HCT116 (cell line): Measurements from ENCODE around the gene LDLRAD4. TPM values are rescaled to one million over a fixed set of nuclear protein-coding genes. Genes with fewer than 3 reads are reported as not detected.

Experiments
- ATAC-seq: fragments of 200-7000 bp; cut with Tn5 transposase; 2 replicates; pipeline ENCODE4 v1.9.1; 2020; ENCODE audit warnings: mild to moderate bottlenecking, moderate library complexity
- BruUV-seq: library from RNA; stranded (reverse); fragments of 400-500 nt; replicated peaks from 2 replicates; lab custom pipeline; 2021; lab: Mats Ljungman, UMichigan
- CTCF ChIA-PET: fragments of 300-600 bp; sonication (Branson Sonifier 250); formaldehyde crosslinking; loops from one replicate; lab custom pipeline; 2021; ENCODE audit warnings: antibody characterized with exemption; lab: Charles Lee
- POLR2A ChIA-PET: fragments of 300-600, 350-600 bp; sonication (Branson Sonifier 250); formaldehyde crosslinking; loops from one replicate; lab custom pipeline; 2021; ENCODE audit warnings: antibody characterized with exemption; lab: Charles Lee
- RAD21 ChIA-PET, 2 experiments: fragments of 300-600 bp; sonication (Branson Sonifier 250); formaldehyde crosslinking; loops; one replicate each; lab custom pipeline; 2023; ENCODE audit warnings: low total read pairs in 2 of 2; ENCODE audit not compliant: uncharacterized antibody in 2 of 2, unreplicated experiment in 2 of 2, low non-redundant PET in 1 of 2; lab: Charles Lee
- DNase-seq: peaks from one replicate; pipeline ENCODE4 v3.0.0-alpha.2; 2010; ENCODE audit warnings: low read depth, low spot score
- H2AFZ ChIP-seq: fragments of 200-600 bp; shearing (Covaris generic), sonication (generic); 2 replicates; pipeline ENCODE4 v1.6.1; 2017; ENCODE audit warnings: low read depth, mixed run types, mixed read lengths, antibody characterized with exemption, low read length; ENCODE audit not compliant: poor library complexity, severe bottlenecking
- H3K27ac ChIP-seq: 2 replicates; pipeline ENCODE4 v1.5.1; 2012; ENCODE audit warnings: low read depth, low read length
- H3K27me3 ChIP-seq: fragments of 200-600 bp; sonication (generic); 2 replicates; pipeline ENCODE4 v1.6.1; 2016; ENCODE audit warnings: mixed run types, low read length, mixed read lengths; ENCODE audit not compliant: insufficient read depth
- H3K36me3 ChIP-seq, 2 experiments: fragments of 200-500 bp in 1 of 2; fragments of 200-600 bp in 1 of 2; sonication (Bioruptor generic) in 1 of 2; sonication (generic) in 1 of 2; 2 replicates each; pipeline versions ENCODE4 v1.5.1 to v1.6.1; 2014 to 2016; ENCODE audit warnings: low read length in 2 of 2, inconsistent platforms in 1 of 2, mixed read lengths in 1 of 2, mixed run types in 1 of 2; ENCODE audit not compliant: insufficient read depth in 2 of 2, control insufficient read depth in 1 of 2
- H3K4me1 ChIP-seq, 2 experiments: fragments of 200-600 bp in 1 of 2; sonication (generic) in 1 of 2; 2 replicates each; pipeline versions ENCODE4 v1.5.1 to v1.6.1; 2012 to 2017; ENCODE audit warnings: low read length in 2 of 2, inconsistent platforms in 1 of 2, mild to moderate bottlenecking in 1 of 2, mixed read lengths in 1 of 2, mixed run types in 1 of 2, moderate library complexity in 1 of 2; ENCODE audit not compliant: insufficient read depth in 2 of 2, control insufficient read depth in 1 of 2
- H3K4me2 ChIP-seq: fragments of 200-600 bp; sonication (generic); 2 replicates; pipeline ENCODE4 v1.6.1; 2017; ENCODE audit warnings: mixed run types, low read length, mixed read lengths
- H3K4me3 ChIP-seq, 2 experiments: fragments of 200-600 bp in 1 of 2; sonication (generic) in 1 of 2; replicated peaks in 1 of 2; 2 replicates each; pipeline ENCODE4 v1.5.1; 2011 to 2016; ENCODE audit warnings: low read length in 2 of 2, control low read depth in 1 of 2, low read depth in 1 of 2, mild to moderate bottlenecking in 1 of 2, mixed read lengths in 1 of 2, mixed run types in 1 of 2
- H3K79me2 ChIP-seq: fragments of 200-600 bp; sonication (generic); 2 replicates; pipeline ENCODE4 v1.6.1; 2017; ENCODE audit warnings: mild to moderate bottlenecking, mixed run types, low read length, moderate library complexity, mixed read lengths; ENCODE audit not compliant: insufficient read depth
- H3K9ac ChIP-seq: fragments of 200-600 bp; sonication (generic); 2 replicates; pipeline ENCODE4 v1.6.1; 2016; ENCODE audit warnings: low read length, mixed read lengths
- H3K9me2 ChIP-seq: fragments of 200-600 bp; sonication (generic), shearing (Covaris generic); 2 replicates; pipeline ENCODE4 v1.6.1; 2017; ENCODE audit warnings: mixed run types, mild to moderate bottlenecking, moderate library complexity; ENCODE audit not compliant: insufficient read depth
- H3K9me3 ChIP-seq, 2 experiments: fragments of 200-500 bp in 1 of 2; fragments of 200-600 bp in 1 of 2; sonication (Bioruptor generic) in 1 of 2; sonication (generic) in 1 of 2; 2 replicates each; pipeline ENCODE4 v1.6.1; 2014 to 2017; ENCODE audit warnings: low read length in 2 of 2, mixed read lengths in 2 of 2, inconsistent platforms in 1 of 2, low read depth in 1 of 2, mild to moderate bottlenecking in 1 of 2, mixed run types in 1 of 2, moderate library complexity in 1 of 2; ENCODE audit not compliant: control insufficient read depth in 1 of 2, insufficient read depth in 1 of 2
- H4K20me1 ChIP-seq: fragments of 200-600 bp; sonication (generic), shearing (Covaris generic); 2 replicates; pipeline ENCODE4 v1.6.1; 2017; ENCODE audit warnings: mixed run types, mild to moderate bottlenecking, moderate library complexity; ENCODE audit not compliant: insufficient read depth
- CBX3 ChIP-seq: IDR thresholded peaks from 2 replicates; pipeline ENCODE4 v1.6.1; 2012; ENCODE audit warnings: low read depth
- EZH2 ChIP-seq: fragments of 200-600 bp; sonication (generic); IDR thresholded peaks from 2 replicates; pipeline ENCODE4 v1.6.1; 2017; ENCODE audit warnings: antibody characterized with exemption, mixed run types
- EZH2phosphoT487 ChIP-seq: fragments of 200-600 bp; IDR thresholded peaks from 2 replicates; pipeline ENCODE4 v1.6.1; 2018; ENCODE audit warnings: antibody characterized with exemption, borderline replicate concordance
- FOSL1 ChIP-seq: IDR thresholded peaks from 2 replicates; pipeline ENCODE4 v1.6.1; 2012; ENCODE audit warnings: low read depth
- POLR2A ChIP-seq: IDR thresholded peaks from 2 replicates; pipeline ENCODE4 v1.7.0; 2011; ENCODE audit warnings: borderline replicate concordance; ENCODE audit not compliant: insufficient read depth, insufficient read length; ENCODE audit errors: extremely low read depth
- RAD21 ChIP-seq: IDR thresholded peaks from 2 replicates; pipeline ENCODE4 v1.6.1; 2012; ENCODE audit warnings: low read depth, mild to moderate bottlenecking
- REST ChIP-seq: IDR thresholded peaks from 2 replicates; pipeline ENCODE4 v1.6.1; 2012; ENCODE audit warnings: low read depth
- intact Hi-C: fragments of 100-400 bp; cut with micrococcal nuclease; formaldehyde crosslinking; loops from 2 replicates; pipeline ENCODE4 v1.10.0; 2022
- total RNA-seq: library from RNA; stranded (reverse); gene quantifications from one replicate; pipeline ENCODE4 v1.2.1, GENCODE V29; 2021; ENCODE audit not compliant: unreplicated experiment
- TF ChIP-seq, protein P1 (sequence below): IDR thresholded peaks from 2 replicates; pipeline ENCODE4 v1.6.1; 2011; ENCODE audit warnings: mild to moderate bottlenecking, low read length, moderate library complexity; ENCODE audit not compliant: insufficient replicate concordance; ENCODE audit errors: extremely low read depth

The LDLRAD4 gene
- total RNA-seq, 1 experiment from 2014 or later, result 1.2 TPM

- H3K4me1 ChIP-seq, result no peaks in the 10 kb centered on the region
- no peak for TF ChIP-seq CBX3
- no peak for TF ChIP-seq EZH2phosphoT487
- TF ChIP-seq, protein P1, sequence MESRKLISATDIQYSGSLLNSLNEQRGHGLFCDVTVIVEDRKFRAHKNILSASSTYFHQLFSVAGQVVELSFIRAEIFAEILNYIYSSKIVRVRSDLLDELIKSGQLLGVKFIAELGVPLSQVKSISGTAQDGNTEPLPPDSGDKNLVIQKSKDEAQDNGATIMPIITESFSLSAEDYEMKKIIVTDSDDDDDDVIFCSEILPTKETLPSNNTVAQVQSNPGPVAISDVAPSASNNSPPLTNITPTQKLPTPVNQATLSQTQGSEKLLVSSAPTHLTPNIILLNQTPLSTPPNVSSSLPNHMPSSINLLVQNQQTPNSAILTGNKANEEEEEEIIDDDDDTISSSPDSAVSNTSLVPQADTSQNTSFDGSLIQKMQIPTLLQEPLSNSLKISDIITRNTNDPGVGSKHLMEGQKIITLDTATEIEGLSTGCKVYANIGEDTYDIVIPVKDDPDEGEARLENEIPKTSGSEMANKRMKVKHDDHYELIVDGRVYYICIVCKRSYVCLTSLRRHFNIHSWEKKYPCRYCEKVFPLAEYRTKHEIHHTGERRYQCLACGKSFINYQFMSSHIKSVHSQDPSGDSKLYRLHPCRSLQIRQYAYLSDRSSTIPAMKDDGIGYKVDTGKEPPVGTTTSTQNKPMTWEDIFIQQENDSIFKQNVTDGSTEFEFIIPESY, result no peak
- TF ChIP-seq REST, result no peak
- no peak for TF ChIP-seq EZH2
- TF ChIP-seq RAD21, result no peak
- TF ChIP-seq FOSL1, result no peak
- no peak for TF ChIP-seq POLR2A
- peaks cover 11% of the 10 kb centered on the region for H3K27me3 ChIP-seq
- ATAC-seq (no peak), DNase-seq (no peak)
- no TSS peak for BruUV-seq
- H3K79me2 ChIP-seq, result no peaks in the 10 kb centered on the region
- ChIA-PET POLR2A (no interaction called here), CTCF (no interaction called here), RAD21 (no interaction called here)
- H3K27ac ChIP-seq, result no peak overlapping the region
- H3K9me2 ChIP-seq, result no peaks in the 10 kb centered on the region
- no peak overlapping the region for H3K4me2 ChIP-seq
- intact Hi-C loops, result no loop called here
- no peak overlapping the region for H3K4me3 ChIP-seq
- no peak overlapping the region for H3K9ac ChIP-seq
- H3K36me3 ChIP-seq, result no peaks in the 10 kb centered on the region
- no peak overlapping the region for H2AFZ ChIP-seq
- H3K9me3 ChIP-seq, result no peaks in the 10 kb centered on the region
- no peaks in the 10 kb centered on the region for H4K20me1 ChIP-seq
These were observed 341.7 kb downstream of the LDLRAD4 start for GRCh38 chr18:13560306-13560705.
